GM23338 (cell line): Measurements from ENCODE around the gene MRAS. TPM values are rescaled to one million over a fixed set of nuclear protein-coding genes. Genes with fewer than 3 reads are reported as not detected.

Experiments
- ATAC-seq: fragments of 200-7000 bp; cut with Tn5 transposase; 3 replicates; pipeline ENCODE4 v1.9.1; 2020
- DNase-seq: peaks from one replicate; pipeline ENCODE4 v3.0.0-alpha.2; 2015; ENCODE audit warnings: low spot score
- H2AFZ ChIP-seq: fragments of 200-600 bp; sonication (generic); 2 replicates; pipeline ENCODE4 v1.8.0; 2016; ENCODE audit warnings: antibody characterized with exemption, mild to moderate bottlenecking, moderate library complexity
- H3F3A ChIP-seq: fragments of 200-600 bp; sonication (generic); replicated peaks from 2 replicates; pipeline ENCODE4 v1.8.0; 2017; ENCODE audit warnings: antibody characterized with exemption, mixed run types, low read depth
- H3K27ac ChIP-seq: fragments of 200-600 bp; sonication (generic); 2 replicates; pipeline ENCODE4 v1.6.1; 2016; ENCODE audit warnings: low read depth
- H3K27me3 ChIP-seq: fragments of 200-600 bp; sonication (generic); 2 replicates; pipeline ENCODE4 v1.8.0; 2016; ENCODE audit warnings: mild to moderate bottlenecking, mixed run types, moderate library complexity; ENCODE audit not compliant: insufficient read depth
- H3K36me3 ChIP-seq: fragments of 200-600 bp; sonication (generic); 2 replicates; pipeline ENCODE4 v1.8.0; 2016; ENCODE audit warnings: mild to moderate bottlenecking; ENCODE audit not compliant: insufficient read depth
- H3K4me1 ChIP-seq: fragments of 200-600 bp; sonication (generic); 2 replicates; pipeline ENCODE4 v1.8.0; 2016; ENCODE audit warnings: mild to moderate bottlenecking, moderate library complexity; ENCODE audit not compliant: insufficient read depth
- H3K4me2 ChIP-seq: fragments of 200-600 bp; sonication (generic); 2 replicates; pipeline ENCODE4 v1.7.1; 2017; ENCODE audit warnings: mixed run types
- H3K4me3 ChIP-seq: fragments of 200-600 bp; sonication (generic); 2 replicates; pipeline ENCODE4 v1.6.1; 2016; ENCODE audit warnings: mixed run types
- H3K79me2 ChIP-seq: fragments of 200-600 bp; sonication (generic); replicated peaks from 2 replicates; pipeline ENCODE4 v1.8.0; 2017; ENCODE audit warnings: mild to moderate bottlenecking; ENCODE audit not compliant: insufficient read depth
- H3K9me2 ChIP-seq: fragments of 200-600 bp; sonication (generic); 2 replicates; pipeline ENCODE4 v1.8.0; 2017; ENCODE audit not compliant: insufficient read depth
- H4K20me1 ChIP-seq: fragments of 200-600 bp; sonication (generic); replicated peaks from 2 replicates; pipeline ENCODE4 v1.8.0; 2017; ENCODE audit warnings: mild to moderate bottlenecking; ENCODE audit not compliant: insufficient read depth
- H3K27ac Mint-ChIP-seq: 2 replicates; pipeline ENCODE4 v1.8.0; 2020; ENCODE audit warnings: inconsistent platforms, mild to moderate bottlenecking, moderate library complexity, mixed read lengths
- H3K27me3 Mint-ChIP-seq: 3 replicates; pipeline ENCODE4 v1.8.0; 2022; ENCODE audit warnings: low read depth, mild to moderate bottlenecking, moderate library complexity, mixed read lengths, inconsistent platforms; ENCODE audit not compliant: insufficient read depth, poor library complexity
- H3K36me3 Mint-ChIP-seq: 3 replicates; pipeline ENCODE4 v1.8.0; 2021; ENCODE audit warnings: low read depth, mild to moderate bottlenecking, inconsistent platforms, moderate library complexity, mixed read lengths
- H3K4me1 Mint-ChIP-seq: 3 replicates; pipeline ENCODE4 v1.8.0; 2020; ENCODE audit warnings: mild to moderate bottlenecking, inconsistent platforms, mixed read lengths
- H3K4me3 Mint-ChIP-seq: 3 replicates; pipeline ENCODE4 v1.8.0; 2021; ENCODE audit warnings: moderate library complexity, mild to moderate bottlenecking, inconsistent platforms, mixed read lengths
- H3K9me3 Mint-ChIP-seq: 3 replicates; pipeline ENCODE4 v1.8.0; 2020; ENCODE audit warnings: moderate library complexity, mild to moderate bottlenecking, inconsistent platforms, mixed read lengths
- CREB1 ChIP-seq: fragments of 250-450 bp; sonication (Bioruptor Pico); IDR thresholded peaks from 2 replicates; pipeline ENCODE4 v1.5.0; 2020; ENCODE audit warnings: low read depth, mild to moderate bottlenecking, moderate library complexity
- EZH2 ChIP-seq: fragments of 200-600 bp; sonication (generic); IDR thresholded peaks from one replicate; pipeline ENCODE4 v1.8.0; 2017; ENCODE audit warnings: antibody characterized with exemption, mild to moderate bottlenecking, low read depth; ENCODE audit not compliant: unreplicated experiment
- EZH2phosphoT487 ChIP-seq: fragments of 200-600 bp; sonication (generic); IDR thresholded peaks from one replicate; pipeline ENCODE4 v1.8.1; 2018; ENCODE audit warnings: antibody characterized with exemption; ENCODE audit not compliant: unreplicated experiment
- JUNB ChIP-seq: IDR thresholded peaks from one replicate; pipeline ENCODE4 v1.6.1; 2016; ENCODE audit warnings: antibody characterized with exemption; ENCODE audit not compliant: unreplicated experiment
- NANOG ChIP-seq: IDR thresholded peaks from 2 replicates; pipeline ENCODE4 v1.6.1; 2016; ENCODE audit warnings: antibody characterized with exemption, borderline replicate concordance
- POLR2AphosphoS5 ChIP-seq: IDR thresholded peaks from 2 replicates; pipeline ENCODE4 v1.6.1; 2016; ENCODE audit warnings: antibody characterized with exemption, low read depth
- REST ChIP-seq: IDR thresholded peaks from one replicate; pipeline ENCODE4 v1.6.1; 2018; ENCODE audit warnings: antibody characterized with exemption; ENCODE audit not compliant: unreplicated experiment
- STAT1 ChIP-seq: IDR thresholded peaks from one replicate; pipeline ENCODE4 v1.6.1; 2016; ENCODE audit warnings: antibody characterized with exemption; ENCODE audit not compliant: unreplicated experiment
- ZNF114 ChIP-seq: fragments of 250-450 bp; sonication (Bioruptor Pico); IDR thresholded peaks from 2 replicates; pipeline ENCODE4 v1.5.0; 2020; ENCODE audit warnings: mild to moderate bottlenecking, moderate library complexity
- ZNF331 ChIP-seq: fragments of 250-450 bp; sonication (Bioruptor Pico); IDR thresholded peaks from 2 replicates; pipeline ENCODE4 v1.5.0; 2020; ENCODE audit warnings: low read depth, mild to moderate bottlenecking, moderate library complexity
- polyA plus RNA-seq: library from polyadenylated mRNA; unstranded; fragments of >200 nt; fragmentation: Nextera tagmentation; extraction: Ambion mirVana; gene quantifications from 2 replicates; pipeline ENCODE4 v1.2.1, GENCODE V29; 2016
- total RNA-seq: library from RNA; depleted of rRNA; stranded (reverse); fragments of >200 nt; shearing (Covaris generic); gene quantifications from 2 replicates; pipeline ENCODE4 v1.2.3, GENCODE V29; 2014
- TF ChIP-seq, protein P1 (sequence below): fragments of 250-450 bp; sonication (Bioruptor Pico); IDR thresholded peaks from 2 replicates; pipeline ENCODE4 v1.5.0; 2020; ENCODE audit warnings: mild to moderate bottlenecking, moderate library complexity
- TF ChIP-seq, protein P2 (sequence below): IDR thresholded peaks from 2 replicates; pipeline ENCODE4 v1.6.1; 2016; ENCODE audit warnings: antibody characterized with exemption
- TF ChIP-seq, protein P3 (sequence below), 2 experiments: fragments of 200-600 bp in 1 of 2; sonication (generic) in 1 of 2; conservative IDR thresholded peaks; 2 replicates each; pipeline versions ENCODE4 v1.5.1 to v1.6.1; 2016 to 2017; ENCODE audit warnings: antibody characterized with exemption in 2 of 2, low read depth in 2 of 2, mild to moderate bottlenecking in 2 of 2, moderate library complexity in 1 of 2

Gene MRAS
- total and polyA plus RNA-seq, 2 experiments from 2014 or later, result 9.1 to 10.2 TPM

- Histone ChIP-seq H3K9me2 (no peaks in the 10 kb centered on the region), H4K20me1 (peaks cover 9% of the 10 kb centered on the region), H2AFZ (peak overlapping the region; percentile 97), H3K27me3 (peaks cover 52% of the 10 kb centered on the region), H3K79me2 (no peaks in the 10 kb centered on the region), H3K36me3 (no peaks in the 10 kb centered on the region), H3K4me1 (peaks cover 7% of the 10 kb centered on the region; the same call in 1 of the 2 replicates), H3K27ac (no peak overlapping the region), H3K4me3 (peak overlapping the region; percentile 86), H3K4me2 (peak overlapping the region; percentile 98), H3F3A (0 out of 2 replicates have a peak, but pooled peaks cover 4% of the 10 kb centered on the region)
- Mint-ChIP-seq H3K27me3 (peaks cover 46% of the 10 kb centered on the region), H3K4me1 (peaks cover 9% of the 10 kb centered on the region), H3K4me3 (peak overlapping the region; percentile 75), H3K36me3 (peaks cover 2% of the 10 kb centered on the region; the same call in 1 of the 3 replicates), H3K9me3 (peaks cover 13% of the 10 kb centered on the region), H3K27ac (no peak overlapping the region)
- ATAC-seq, result no peak
- DNase-seq, result no peak
- TF ChIP-seq, protein P1, sequence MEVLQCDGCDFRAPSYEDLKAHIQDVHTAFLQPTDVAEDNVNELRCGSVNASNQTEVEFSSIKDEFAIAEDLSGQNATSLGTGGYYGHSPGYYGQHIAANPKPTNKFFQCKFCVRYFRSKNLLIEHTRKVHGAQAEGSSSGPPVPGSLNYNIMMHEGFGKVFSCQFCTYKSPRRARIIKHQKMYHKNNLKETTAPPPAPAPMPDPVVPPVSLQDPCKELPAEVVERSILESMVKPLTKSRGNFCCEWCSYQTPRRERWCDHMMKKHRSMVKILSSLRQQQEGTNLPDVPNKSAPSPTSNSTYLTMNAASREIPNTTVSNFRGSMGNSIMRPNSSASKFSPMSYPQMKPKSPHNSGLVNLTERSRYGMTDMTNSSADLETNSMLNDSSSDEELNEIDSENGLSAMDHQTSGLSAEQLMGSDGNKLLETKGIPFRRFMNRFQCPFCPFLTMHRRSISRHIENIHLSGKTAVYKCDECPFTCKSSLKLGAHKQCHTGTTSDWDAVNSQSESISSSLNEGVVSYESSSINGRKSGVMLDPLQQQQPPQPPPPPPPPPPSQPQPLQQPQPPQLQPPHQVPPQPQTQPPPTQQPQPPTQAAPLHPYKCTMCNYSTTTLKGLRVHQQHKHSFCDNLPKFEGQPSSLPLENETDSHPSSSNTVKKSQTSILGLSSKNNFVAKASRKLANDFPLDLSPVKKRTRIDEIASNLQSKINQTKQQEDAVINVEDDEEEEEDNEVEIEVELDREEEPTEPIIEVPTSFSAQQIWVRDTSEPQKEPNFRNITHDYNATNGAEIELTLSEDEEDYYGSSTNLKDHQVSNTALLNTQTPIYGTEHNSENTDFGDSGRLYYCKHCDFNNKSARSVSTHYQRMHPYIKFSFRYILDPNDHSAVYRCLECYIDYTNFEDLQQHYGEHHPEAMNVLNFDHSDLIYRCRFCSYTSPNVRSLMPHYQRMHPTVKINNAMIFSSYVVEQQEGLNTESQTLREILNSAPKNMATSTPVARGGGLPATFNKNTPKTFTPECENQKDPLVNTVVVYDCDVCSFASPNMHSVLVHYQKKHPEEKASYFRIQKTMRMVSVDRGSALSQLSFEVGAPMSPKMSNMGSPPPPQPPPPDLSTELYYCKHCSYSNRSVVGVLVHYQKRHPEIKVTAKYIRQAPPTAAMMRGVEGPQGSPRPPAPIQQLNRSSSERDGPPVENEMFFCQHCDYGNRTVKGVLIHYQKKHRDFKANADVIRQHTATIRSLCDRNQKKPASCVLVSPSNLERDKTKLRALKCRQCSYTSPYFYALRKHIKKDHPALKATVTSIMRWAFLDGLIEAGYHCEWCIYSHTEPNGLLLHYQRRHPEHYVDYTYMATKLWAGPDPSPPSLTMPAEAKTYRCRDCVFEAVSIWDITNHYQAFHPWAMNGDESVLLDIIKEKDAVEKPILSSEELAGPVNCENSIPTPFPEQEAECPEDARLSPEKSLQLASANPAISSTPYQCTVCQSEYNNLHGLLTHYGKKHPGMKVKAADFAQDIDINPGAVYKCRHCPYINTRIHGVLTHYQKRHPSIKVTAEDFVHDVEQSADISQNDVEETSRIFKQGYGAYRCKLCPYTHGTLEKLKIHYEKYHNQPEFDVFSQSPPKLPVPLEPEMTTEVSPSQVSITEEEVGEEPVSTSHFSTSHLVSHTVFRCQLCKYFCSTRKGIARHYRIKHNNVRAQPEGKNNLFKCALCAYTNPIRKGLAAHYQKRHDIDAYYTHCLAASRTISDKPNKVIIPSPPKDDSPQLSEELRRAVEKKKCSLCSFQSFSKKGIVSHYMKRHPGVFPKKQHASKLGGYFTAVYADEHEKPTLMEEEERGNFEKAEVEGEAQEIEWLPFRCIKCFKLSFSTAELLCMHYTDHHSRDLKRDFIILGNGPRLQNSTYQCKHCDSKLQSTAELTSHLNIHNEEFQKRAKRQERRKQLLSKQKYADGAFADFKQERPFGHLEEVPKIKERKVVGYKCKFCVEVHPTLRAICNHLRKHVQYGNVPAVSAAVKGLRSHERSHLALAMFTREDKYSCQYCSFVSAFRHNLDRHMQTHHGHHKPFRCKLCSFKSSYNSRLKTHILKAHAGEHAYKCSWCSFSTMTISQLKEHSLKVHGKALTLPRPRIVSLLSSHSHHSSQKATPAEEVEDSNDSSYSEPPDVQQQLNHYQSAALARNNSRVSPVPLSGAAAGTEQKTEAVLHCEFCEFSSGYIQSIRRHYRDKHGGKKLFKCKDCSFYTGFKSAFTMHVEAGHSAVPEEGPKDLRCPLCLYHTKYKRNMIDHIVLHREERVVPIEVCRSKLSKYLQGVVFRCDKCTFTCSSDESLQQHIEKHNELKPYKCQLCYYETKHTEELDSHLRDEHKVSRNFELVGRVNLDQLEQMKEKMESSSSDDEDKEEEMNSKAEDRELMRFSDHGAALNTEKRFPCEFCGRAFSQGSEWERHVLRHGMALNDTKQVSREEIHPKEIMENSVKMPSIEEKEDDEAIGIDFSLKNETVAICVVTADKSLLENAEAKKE (CRISPR knock-in tag), result no peak
- TF ChIP-seq REST (no peak), NANOG (no peak), STAT1 (no peak), EZH2 (no peak), EZH2phosphoT487 (no peak), CREB1 (CRISPR knock-in tag) (no peak), ZNF114 (CRISPR knock-in tag) (no peak), POLR2AphosphoS5 (no peak), ZNF331 (no peak), JUNB (no peak)
- TF ChIP-seq, protein P2, sequence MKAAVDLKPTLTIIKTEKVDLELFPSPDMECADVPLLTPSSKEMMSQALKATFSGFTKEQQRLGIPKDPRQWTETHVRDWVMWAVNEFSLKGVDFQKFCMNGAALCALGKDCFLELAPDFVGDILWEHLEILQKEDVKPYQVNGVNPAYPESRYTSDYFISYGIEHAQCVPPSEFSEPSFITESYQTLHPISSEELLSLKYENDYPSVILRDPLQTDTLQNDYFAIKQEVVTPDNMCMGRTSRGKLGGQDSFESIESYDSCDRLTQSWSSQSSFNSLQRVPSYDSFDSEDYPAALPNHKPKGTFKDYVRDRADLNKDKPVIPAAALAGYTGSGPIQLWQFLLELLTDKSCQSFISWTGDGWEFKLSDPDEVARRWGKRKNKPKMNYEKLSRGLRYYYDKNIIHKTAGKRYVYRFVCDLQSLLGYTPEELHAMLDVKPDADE, result no peak
- TF ChIP-seq, protein P3, sequence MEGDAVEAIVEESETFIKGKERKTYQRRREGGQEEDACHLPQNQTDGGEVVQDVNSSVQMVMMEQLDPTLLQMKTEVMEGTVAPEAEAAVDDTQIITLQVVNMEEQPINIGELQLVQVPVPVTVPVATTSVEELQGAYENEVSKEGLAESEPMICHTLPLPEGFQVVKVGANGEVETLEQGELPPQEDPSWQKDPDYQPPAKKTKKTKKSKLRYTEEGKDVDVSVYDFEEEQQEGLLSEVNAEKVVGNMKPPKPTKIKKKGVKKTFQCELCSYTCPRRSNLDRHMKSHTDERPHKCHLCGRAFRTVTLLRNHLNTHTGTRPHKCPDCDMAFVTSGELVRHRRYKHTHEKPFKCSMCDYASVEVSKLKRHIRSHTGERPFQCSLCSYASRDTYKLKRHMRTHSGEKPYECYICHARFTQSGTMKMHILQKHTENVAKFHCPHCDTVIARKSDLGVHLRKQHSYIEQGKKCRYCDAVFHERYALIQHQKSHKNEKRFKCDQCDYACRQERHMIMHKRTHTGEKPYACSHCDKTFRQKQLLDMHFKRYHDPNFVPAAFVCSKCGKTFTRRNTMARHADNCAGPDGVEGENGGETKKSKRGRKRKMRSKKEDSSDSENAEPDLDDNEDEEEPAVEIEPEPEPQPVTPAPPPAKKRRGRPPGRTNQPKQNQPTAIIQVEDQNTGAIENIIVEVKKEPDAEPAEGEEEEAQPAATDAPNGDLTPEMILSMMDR (conservative IDR thresholded peaks at IDR 0.05; ENCODE audit: low read depth in 2 of 2), result no peak
Measured at GRCh38 chr3:138435840-138436239, 87.5 kb downstream of the MRAS start.
